Measurements from ENCODE around the gene SULT1A2.

DNA sequence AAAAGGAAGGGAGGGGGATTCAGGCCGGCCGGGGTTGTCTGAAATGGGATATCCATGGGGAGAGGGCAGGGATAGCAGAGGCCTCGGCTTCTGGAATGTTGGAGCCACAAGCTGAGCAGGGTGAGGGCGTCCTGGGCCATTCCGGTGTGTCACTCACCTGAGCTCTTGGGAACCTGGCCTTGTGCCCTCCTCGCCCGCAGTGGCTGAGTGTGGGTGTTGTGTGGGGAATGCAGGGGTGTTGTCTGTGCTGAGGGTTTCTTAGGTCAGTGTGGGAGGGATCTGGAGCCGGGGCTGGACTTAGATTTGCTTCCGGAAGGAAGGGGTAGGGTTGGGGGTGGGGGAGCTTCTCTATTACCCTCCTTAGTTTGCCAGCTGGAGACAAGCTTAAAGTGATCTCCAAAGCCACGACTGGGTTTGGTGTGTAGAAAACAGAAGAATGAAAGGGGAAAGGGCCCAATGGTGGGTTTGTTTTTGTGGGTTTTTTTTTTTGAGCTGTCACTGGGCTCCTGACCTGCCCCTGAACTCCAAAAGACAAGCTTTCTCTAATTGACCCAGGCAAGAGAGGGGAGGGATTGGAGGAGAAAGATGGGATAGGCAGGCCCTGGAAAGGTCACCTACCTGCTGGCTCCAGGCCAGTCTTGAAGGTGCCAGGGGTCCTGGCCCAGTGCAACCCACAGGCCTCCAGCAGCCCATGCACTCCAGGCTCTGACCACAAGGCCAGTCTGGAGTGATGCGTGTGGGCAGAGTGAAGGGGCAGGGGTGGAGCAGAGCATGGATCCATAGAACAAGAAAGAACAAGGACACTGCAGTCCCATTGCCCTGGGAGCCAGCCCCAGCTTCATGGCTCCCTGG lies at the start of gene SULT1A2:
- TF ChIP-seq, protein P1, sequence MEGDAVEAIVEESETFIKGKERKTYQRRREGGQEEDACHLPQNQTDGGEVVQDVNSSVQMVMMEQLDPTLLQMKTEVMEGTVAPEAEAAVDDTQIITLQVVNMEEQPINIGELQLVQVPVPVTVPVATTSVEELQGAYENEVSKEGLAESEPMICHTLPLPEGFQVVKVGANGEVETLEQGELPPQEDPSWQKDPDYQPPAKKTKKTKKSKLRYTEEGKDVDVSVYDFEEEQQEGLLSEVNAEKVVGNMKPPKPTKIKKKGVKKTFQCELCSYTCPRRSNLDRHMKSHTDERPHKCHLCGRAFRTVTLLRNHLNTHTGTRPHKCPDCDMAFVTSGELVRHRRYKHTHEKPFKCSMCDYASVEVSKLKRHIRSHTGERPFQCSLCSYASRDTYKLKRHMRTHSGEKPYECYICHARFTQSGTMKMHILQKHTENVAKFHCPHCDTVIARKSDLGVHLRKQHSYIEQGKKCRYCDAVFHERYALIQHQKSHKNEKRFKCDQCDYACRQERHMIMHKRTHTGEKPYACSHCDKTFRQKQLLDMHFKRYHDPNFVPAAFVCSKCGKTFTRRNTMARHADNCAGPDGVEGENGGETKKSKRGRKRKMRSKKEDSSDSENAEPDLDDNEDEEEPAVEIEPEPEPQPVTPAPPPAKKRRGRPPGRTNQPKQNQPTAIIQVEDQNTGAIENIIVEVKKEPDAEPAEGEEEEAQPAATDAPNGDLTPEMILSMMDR (IDR thresholded peaks at IDR 0.05; ENCODE audit: low read depth, low read length, poor library complexity, severe bottlenecking) = no peak
- no peak for TF ChIP-seq EZH2phosphoT487 (IDR thresholded peaks at IDR 0.05; ENCODE audit: borderline replicate concordance, low read length)
